LNCAP (cell line): Measurements from ENCODE around the gene ACSM6.

ENCODE experiments used
- TF ChIP-seq, protein P1 (sequence below): fragments of 450-650 bp; IDR thresholded peaks from 2 replicates; pipeline ENCODE4 v1.5.1; 2017; ENCODE audit warnings: mild to moderate bottlenecking

The ACSM6 gene

GRCh38 chr10:95201736-95202135 lies 7.7 kb downstream of the ACSM6 start:
- TF ChIP-seq, protein P1, sequence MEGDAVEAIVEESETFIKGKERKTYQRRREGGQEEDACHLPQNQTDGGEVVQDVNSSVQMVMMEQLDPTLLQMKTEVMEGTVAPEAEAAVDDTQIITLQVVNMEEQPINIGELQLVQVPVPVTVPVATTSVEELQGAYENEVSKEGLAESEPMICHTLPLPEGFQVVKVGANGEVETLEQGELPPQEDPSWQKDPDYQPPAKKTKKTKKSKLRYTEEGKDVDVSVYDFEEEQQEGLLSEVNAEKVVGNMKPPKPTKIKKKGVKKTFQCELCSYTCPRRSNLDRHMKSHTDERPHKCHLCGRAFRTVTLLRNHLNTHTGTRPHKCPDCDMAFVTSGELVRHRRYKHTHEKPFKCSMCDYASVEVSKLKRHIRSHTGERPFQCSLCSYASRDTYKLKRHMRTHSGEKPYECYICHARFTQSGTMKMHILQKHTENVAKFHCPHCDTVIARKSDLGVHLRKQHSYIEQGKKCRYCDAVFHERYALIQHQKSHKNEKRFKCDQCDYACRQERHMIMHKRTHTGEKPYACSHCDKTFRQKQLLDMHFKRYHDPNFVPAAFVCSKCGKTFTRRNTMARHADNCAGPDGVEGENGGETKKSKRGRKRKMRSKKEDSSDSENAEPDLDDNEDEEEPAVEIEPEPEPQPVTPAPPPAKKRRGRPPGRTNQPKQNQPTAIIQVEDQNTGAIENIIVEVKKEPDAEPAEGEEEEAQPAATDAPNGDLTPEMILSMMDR = no peak

DNA sequence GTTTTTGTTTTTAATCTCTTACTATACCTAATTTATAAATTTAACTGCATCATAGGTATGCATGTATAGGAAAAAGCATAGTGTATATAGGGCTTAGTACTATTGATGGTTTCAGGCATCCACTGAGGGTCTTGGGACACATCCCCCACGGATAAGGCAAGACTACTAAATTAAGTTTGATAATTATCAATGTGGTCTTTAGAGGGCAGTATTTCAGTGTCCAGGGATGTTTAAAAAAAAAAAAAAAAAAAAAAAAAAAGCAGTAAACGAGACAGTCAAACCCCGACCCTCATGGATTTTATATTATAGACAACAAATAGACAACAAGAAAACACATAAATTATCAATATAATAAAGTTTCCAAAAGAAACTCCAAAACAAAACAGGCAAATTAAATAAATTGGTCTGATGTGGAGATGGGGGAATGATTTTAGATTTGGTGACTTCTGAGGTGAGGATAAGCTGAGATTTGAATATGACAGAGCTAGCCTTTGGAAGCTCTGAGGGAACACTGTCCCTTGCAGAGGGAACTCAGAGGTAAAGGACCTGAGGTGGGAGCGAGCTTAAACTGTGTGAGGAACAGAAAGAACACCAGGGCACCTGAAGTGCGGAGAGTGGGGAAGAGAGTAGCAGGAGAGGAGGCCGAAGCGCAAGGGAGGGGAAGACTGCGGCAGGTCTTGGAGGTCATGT lies 14.8 kb downstream of the ACSM6 start:
- TF ChIP-seq, protein P1 = peak; percentile 44; the same call in 1 of the 2 replicates

DNA sequence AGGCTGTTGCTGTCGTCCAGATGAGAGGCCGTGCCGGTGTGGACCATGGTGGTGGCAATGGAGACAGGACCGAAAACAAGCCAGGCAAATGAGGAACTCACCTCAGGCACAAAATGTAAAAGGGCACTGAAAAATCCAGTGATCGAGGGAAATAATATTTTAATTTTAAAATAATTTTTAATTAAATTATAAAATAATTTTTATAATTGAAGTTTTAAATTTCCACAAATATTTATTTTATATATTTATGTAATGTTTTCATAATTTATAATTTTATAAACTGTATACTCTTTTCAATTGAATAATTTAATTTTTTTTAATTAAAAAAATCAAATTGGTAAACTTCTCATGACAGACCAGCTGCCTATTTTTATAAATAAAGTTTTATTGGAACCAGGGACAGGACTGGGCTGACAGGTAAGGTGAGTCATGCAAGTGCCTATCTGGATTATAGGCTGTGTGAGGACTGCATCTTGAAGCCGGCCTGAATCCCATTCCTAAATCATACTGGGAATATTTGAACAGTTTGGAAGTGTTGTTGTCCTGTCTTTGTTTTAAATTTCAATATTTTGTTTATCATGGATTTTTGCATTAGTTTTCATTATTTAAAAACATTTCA lies 15.6 kb downstream of the ACSM6 start:
- TF ChIP-seq, protein P1 = no peak

DNA sequence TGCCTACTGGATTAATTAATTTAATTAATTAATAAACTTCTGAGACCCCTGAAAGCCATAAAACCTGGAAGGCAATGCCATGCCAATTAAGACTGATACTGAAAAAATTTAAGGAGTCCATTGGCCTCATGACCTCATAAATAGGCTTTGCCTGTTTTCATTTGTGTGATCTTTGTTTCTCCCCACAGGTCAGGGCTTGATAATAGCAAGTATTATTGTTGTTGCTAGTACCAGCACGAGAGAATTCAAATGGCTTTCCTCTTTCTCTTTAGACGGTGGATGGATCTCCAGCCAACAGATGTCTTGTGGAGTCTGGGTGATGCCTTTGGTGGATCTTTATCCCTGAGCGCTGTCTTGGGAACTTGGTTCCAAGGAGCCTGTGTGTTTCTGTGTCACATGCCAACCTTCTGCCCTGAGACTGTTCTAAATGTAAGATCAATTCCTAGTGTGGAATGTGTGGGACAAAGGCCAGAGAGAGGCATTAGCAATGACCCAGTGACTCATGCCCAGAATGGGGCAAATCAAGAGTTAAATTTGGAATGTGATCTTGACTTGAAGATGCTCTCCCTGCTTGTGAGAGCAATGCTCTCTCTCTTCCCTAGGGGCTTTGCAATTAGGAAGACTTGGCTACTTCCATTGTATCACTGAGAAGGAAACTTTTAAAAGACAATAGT lies 17.7 kb downstream of the ACSM6 start:
- TF ChIP-seq, protein P1 = no peak

DNA sequence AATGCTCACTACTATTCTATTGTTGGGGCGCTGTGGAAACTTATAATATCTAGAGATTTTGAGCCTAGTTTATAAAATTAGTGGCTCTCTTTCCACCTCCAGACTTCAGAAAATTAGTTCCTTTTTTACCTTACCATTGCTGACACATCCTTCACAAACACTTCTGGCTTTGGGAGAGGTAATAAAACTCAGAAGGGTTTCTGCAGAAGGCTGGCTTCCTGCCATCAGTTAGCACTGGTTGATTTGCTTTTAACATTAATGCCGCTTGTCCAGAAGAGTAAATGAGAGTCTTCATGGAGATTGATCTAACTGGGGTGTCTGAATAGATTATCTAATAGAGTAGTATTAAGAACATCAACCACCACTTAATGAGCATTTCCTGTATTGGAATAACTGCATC lies 20.3 kb downstream of the ACSM6 start:
- TF ChIP-seq, protein P1 = no peak

- TF ChIP-seq, protein P1 = no peak
Measured at GRCh38 chr10:95214793-95215192, 20.8 kb downstream of the ACSM6 start.

- TF ChIP-seq, protein P1 = no peak
Measured at GRCh38 chr10:95217476-95217875, 23.4 kb downstream of the ACSM6 start.
